GM19455 (cell line): Measurements from ENCODE around the gene CATSPER4.
"Not testable (repeated sequence)": the region's sequence is repeated elsewhere in the genome, so short reads cannot be mapped to it uniquely, and the experiment has no call there.

Experiments used
- ATAC-seq: cut with Tn5 transposase; IDR thresholded peaks from one replicate; pipeline ENCODE4 v1.9.1; 2021; ENCODE audit not compliant: unreplicated experiment

The CATSPER4 gene

GRCh38 chr1:26189331-26189730 lies 1.1 kb upstream of the CATSPER4 start:
- no peak for ATAC-seq

- ATAC-seq, result no peak
Observed at GRCh38 chr1:26189751-26190275, 589 bp upstream of the CATSPER4 start.

- no peak for ATAC-seq
Observed at GRCh38 chr1:26191739-26192138, 1.3 kb downstream of the CATSPER4 start.

GRCh38 chr1:26195805-26196204 lies 5.4 kb downstream of the CATSPER4 start:
- no peak for ATAC-seq

GRCh38 chr1:26197301-26197700 lies 6.9 kb downstream of the CATSPER4 start:
- no peak for ATAC-seq

GRCh38 chr1:26197813-26198212 lies 7.4 kb downstream of the CATSPER4 start:
- no peak for ATAC-seq

- ATAC-seq, result no peak
Observed at GRCh38 chr1:26200413-26200812, 10.0 kb downstream of the CATSPER4 start.

- ATAC-seq, result no peak
Observed at GRCh38 chr1:26203642-26204318, 13.4 kb downstream of the CATSPER4 start.

- ATAC-seq, result no peak
Observed at GRCh38 chr1:26210147-26210870, 19.9 kb downstream of the CATSPER4 start.

- no peak for ATAC-seq
Observed at GRCh38 chr1:26212726-26213125, 22.3 kb downstream of the CATSPER4 start.

GRCh38 chr1:26213335-26213905 lies 23.0 kb downstream of the CATSPER4 start:
- ATAC-seq, result no peak

- ATAC-seq, result no peak
Observed at GRCh38 chr1:26215246-26215645, 24.8 kb downstream of the CATSPER4 start.

- ATAC-seq, result no peak
Observed at GRCh38 chr1:26218906-26219494, 28.6 kb downstream of the CATSPER4 start.

- no peak for ATAC-seq
Observed at GRCh38 chr1:26220199-26220912, 30.0 kb downstream of the CATSPER4 start.

- no peak for ATAC-seq
Observed at GRCh38 chr1:26221094-26221493, 30.7 kb downstream of the CATSPER4 start.

GRCh38 chr1:26224606-26225005 lies 34.2 kb downstream of the CATSPER4 start:
- ATAC-seq, result no peak

GRCh38 chr1:26225033-26225831 lies 34.8 kb downstream of the CATSPER4 start:
- ATAC-seq, result no peak

GRCh38 chr1:26230682-26231081 lies 40.3 kb downstream of the CATSPER4 start:
- ATAC-seq, result not testable (repeated sequence)

GRCh38 chr1:26233903-26234643 lies 43.7 kb downstream of the CATSPER4 start, which contains the start of gene CEP85:
Gene CEP85 (plus strand): TSS chr1:26234200. CDS start chr1:26239784, 5,584 bp downstream.
- peak; percentile 87 for ATAC-seq
